ENCODE measurements around the gene SMPD4.
"Not testable (repeated sequence)": the region's sequence is repeated elsewhere in the genome, so short reads cannot be mapped to it uniquely, and the experiment has no call there.

SMPD4 gene

DNA sequence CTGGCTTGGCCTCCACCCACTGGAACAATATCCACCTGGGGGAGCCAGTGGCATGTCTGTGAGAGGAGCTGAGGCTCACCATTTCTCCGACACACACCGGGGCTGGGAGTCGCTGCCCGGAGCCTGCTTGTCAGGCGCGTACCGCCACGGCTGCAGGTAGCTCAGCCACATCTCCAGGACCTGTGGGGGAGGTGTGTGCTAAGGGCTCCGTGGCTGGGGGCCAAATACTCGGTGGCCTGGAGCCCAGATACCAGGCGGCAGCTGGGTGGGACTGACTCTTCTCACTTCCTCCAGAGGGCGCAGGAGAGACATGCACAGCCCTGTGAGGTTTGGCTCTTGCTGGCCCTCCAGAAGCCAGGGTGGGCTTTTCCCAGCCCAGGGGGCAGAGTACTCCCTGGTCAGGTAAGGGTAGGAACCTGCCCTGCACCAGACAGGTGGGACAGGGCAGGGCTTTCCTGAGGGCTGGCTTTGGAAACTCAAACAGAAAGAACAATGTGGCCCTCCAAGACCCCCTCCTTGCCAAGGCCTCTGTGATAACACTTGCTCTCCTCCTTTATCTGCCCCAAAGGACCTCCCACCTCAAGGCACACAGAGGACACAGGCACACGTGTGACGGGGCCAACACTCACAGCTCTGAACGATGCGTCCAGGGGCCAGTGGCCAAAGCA lies 25.3 kb downstream of the SMPD4 start:
- H3K4me3 ChIP-seq (ENCODE audit: low read length), result not testable (repeated sequence)
- TF ChIP-seq, protein P1, sequence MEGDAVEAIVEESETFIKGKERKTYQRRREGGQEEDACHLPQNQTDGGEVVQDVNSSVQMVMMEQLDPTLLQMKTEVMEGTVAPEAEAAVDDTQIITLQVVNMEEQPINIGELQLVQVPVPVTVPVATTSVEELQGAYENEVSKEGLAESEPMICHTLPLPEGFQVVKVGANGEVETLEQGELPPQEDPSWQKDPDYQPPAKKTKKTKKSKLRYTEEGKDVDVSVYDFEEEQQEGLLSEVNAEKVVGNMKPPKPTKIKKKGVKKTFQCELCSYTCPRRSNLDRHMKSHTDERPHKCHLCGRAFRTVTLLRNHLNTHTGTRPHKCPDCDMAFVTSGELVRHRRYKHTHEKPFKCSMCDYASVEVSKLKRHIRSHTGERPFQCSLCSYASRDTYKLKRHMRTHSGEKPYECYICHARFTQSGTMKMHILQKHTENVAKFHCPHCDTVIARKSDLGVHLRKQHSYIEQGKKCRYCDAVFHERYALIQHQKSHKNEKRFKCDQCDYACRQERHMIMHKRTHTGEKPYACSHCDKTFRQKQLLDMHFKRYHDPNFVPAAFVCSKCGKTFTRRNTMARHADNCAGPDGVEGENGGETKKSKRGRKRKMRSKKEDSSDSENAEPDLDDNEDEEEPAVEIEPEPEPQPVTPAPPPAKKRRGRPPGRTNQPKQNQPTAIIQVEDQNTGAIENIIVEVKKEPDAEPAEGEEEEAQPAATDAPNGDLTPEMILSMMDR (IDR thresholded peaks at IDR 0.05; ENCODE audit: insufficient read depth, low read depth, low read length, missing control alignments), result peak; percentile 65
- DNase-seq (ENCODE audit: low read depth), result peak; percentile 52

GRCh38 chr2:130154773-130155765 lies 26.3 kb downstream of the SMPD4 start:
- TF ChIP-seq, protein P1 (IDR thresholded peaks at IDR 0.05; ENCODE audit: insufficient read depth, low read depth, low read length, missing control alignments), result no peak
- no peak for DNase-seq (ENCODE audit: low read depth)
- no peak overlapping the region for H3K4me3 ChIP-seq (ENCODE audit: low read length)

DNA sequence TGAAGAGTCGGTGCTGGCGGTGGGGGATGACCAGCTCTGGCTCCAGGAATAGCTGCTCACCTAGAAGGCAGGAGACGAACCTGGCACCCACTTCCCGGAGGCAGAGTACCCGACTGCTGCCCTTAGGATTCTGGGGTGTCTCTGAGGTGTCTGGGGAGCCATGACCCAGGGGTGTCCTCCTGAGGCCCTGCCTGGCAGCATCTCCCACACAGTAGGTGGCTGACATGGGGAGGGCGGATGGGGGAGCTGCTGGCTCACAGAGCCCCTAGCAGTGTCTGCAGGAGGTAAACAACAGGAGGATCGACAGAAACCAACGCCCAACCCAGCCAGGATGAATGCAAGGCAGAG lies 27.0 kb downstream of the SMPD4 start:
- H3K4me3 ChIP-seq (ENCODE audit: low read length); DNase-seq (ENCODE audit: low read depth): not testable (repeated sequence)

GRCh38 chr2:130153721-130154422 lies 27.5 kb downstream of the SMPD4 start:
- not testable (repeated sequence) for DNase-seq (ENCODE audit: low read depth); H3K4me3 ChIP-seq (ENCODE audit: low read length)

DNA sequence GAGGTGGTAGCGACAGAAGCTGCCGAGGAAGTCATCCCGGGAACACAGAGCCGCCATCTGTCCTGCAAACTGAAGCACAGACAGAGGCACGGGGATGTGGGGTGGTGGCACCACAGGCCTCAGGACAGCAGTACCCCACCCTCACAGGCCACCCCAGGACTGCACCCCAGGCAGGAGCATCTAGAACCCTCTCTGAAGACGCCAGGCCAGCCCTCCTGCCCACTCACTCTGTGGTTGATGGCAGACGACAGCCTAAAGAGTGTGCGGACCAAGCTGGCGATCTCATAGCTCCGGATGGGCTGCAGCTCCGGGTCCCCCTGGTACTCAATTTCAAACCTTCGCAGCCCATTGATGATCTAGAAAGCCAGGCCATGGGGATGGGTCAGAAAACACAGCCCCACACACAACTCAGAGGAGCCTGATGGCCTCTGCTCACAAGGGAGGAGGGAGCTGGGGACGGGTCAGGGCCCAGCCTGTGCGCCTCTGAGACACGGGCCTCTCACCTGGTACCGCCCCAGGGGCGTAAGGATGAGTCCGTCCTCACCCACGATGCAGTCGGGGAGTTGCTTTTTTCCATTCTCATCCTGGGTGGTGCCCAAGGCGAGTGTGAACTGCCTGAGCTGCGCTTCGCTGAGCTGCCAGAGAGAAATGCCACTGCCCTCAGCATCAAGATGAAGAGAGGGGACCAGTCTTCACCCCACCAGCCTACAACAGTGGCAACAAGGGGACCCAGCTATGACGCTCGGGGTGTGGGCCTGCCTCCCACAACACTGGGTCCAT lies 28.4 kb downstream of the SMPD4 start:
- H3K4me3 ChIP-seq (ENCODE audit: low read length), result no peak overlapping the region
- no peak for DNase-seq (ENCODE audit: low read depth)
- TF ChIP-seq, protein P1 (IDR thresholded peaks at IDR 0.05; ENCODE audit: insufficient read depth, low read depth, low read length, missing control alignments), result no peak

- not testable (repeated sequence) for H3K4me3 ChIP-seq (ENCODE audit: low read length); DNase-seq (ENCODE audit: low read depth)
Observed at GRCh38 chr2:130152136-130152815, 29.1 kb downstream of the SMPD4 start.

DNA sequence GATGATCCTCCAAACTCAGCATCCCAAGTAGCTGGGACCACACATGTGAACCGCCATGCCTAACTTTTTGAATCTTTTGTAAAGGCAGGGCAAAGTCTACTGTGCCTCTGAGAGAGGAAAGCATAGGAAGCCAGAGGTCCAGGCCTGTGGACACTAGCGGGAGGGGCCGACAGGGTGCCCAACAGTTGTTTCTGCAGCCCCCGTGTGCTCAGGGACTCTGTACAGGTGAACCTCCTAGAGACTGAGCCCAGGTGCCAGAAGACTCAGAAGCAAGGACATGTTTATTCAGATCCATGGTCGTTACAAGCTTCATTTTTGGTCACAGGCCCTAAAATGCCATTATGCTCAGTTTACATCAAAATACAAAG lies 30.3 kb downstream of the SMPD4 start:
- H3K4me3 ChIP-seq (ENCODE audit: low read length), result not testable (repeated sequence)

DNA sequence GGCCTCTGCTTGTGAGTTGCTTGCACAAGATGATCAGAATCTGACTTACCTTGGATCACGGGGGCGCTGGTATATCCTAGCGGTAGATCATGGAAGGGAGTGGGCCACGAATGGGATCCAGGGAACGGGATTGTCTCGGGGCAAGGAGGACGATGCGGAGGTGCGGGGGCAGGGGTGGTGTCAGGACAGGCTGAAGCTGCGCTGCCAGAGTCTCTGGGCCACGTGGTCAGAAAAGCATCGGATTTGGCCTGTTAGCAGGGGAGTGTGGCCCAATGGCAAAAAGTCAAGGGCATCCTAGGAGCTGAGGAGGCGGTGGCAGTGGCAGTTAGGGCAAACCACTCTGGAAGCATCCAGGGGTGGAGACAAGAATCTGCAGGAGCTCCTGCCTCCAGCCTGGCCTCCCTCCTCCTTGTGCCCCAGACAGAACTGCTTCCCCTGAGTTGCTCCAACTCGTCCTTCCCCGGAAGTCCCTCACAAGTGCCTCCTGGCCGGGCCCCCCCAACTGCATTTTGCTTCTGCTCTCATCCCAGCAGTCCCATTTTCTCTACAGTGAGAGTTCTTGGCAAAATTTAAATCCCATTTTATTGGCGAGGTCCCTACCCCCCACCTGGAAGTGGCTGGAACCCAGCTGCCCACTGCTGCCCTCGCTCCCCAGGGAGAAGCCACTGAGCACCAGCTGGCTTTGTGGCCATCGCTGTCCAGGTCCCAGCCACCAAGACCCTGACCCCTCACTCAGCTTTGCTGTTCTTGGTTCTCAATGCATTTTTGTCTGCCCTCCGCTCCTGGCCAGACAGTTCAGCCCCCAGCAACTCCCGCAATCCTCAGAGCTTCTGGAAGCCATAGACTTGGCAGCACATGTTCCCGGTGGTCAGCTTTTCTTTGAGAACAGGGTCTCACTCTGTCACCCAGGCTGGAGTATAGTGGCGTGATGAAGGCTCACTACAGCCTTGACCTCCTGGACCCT lies 30.9 kb downstream of the SMPD4 start:
- TF ChIP-seq, protein P1 (IDR thresholded peaks at IDR 0.05; ENCODE audit: insufficient read depth, low read depth, low read length, missing control alignments), result no peak
- no peak for DNase-seq (ENCODE audit: low read depth)
- H3K4me3 ChIP-seq (ENCODE audit: low read length), result no peak overlapping the region

More for the DNA sequence above, 30.3 kb downstream of the SMPD4 start:
- not testable (repeated sequence) for DNase-seq (ENCODE audit: low read depth)

- DNase-seq (ENCODE audit: low read depth); H3K4me3 ChIP-seq (ENCODE audit: low read length): not testable (repeated sequence)
Observed at GRCh38 chr2:130148515-130148914, 32.9 kb downstream of the SMPD4 start.

GRCh38 chr2:130145006-130145414 lies 36.4 kb downstream of the SMPD4 start, which contains the start of gene CCDC74B:
Gene CCDC74B (minus strand): TSS chr2:130145112. CDS start chr2:130144996, 116 bp downstream.
- H3K4me3 ChIP-seq (ENCODE audit: low read length), result peak within 1 kb of the TSS; percentile 10
- DNase-seq (ENCODE audit: low read depth), result peak; percentile 27
